Gastrocnemius medialis (tissue), 4 donors: Measurements from ENCODE around the gene PRDM16.

Experiments used
- CTCF ChIP-seq, 5 experiments: fragments of 450-650 bp in 3 of 5; fragments of 200-600 bp in 2 of 5; sonication (generic) in 2 of 5; IDR thresholded peaks in 4 of 5; conservative IDR thresholded peaks in 1 of 5; 1 replicate in 4 of 5; 2 replicates in 1 of 5; pipeline ENCODE4 v1.5.1; 2016 to 2019; ENCODE audit warnings: antibody characterized with exemption in 5 of 5, mild to moderate bottlenecking in 3 of 5, moderate library complexity in 3 of 5
- POLR2A ChIP-seq, 2 donors: fragments of 450-650 bp; IDR thresholded peaks; one replicate each; pipeline ENCODE4 v1.6.1; 2017; ENCODE audit warnings: antibody characterized with exemption in 2 of 2, mild to moderate bottlenecking in 2 of 2, moderate library complexity in 2 of 2

- no peak for TF ChIP-seq CTCF (IDR thresholded peaks at IDR 0.05 in 4 of 5, conservative IDR thresholded peaks at IDR 0.05 in 1 of 5)
- TF ChIP-seq POLR2A (IDR thresholded peaks at IDR 0.05) = no peak
These were observed 109.3 kb downstream of the PRDM16 start for GRCh38 chr1:3178279-3178678.
